Loucy (cell line): ENCODE measurements around the gene LMX1B.

Experiments
- EZH2phosphoT487 ChIP-seq: fragments of 200-600 bp; IDR thresholded peaks from 2 replicates; pipeline ENCODE4 v1.6.1; 2018; ENCODE audit warnings: antibody characterized with exemption, mild to moderate bottlenecking, moderate library complexity, borderline replicate concordance
- TF ChIP-seq, protein P1 (sequence below): fragments of 200-600 bp; sonication (generic); conservative IDR thresholded peaks from 2 replicates; pipeline ENCODE4 v1.5.1; 2014; ENCODE audit warnings: mild to moderate bottlenecking, antibody characterized with exemption, low read length

GRCh38 chr9:126671983-126672382 lies 58.3 kb downstream of the LMX1B start:
- TF ChIP-seq, protein P1, sequence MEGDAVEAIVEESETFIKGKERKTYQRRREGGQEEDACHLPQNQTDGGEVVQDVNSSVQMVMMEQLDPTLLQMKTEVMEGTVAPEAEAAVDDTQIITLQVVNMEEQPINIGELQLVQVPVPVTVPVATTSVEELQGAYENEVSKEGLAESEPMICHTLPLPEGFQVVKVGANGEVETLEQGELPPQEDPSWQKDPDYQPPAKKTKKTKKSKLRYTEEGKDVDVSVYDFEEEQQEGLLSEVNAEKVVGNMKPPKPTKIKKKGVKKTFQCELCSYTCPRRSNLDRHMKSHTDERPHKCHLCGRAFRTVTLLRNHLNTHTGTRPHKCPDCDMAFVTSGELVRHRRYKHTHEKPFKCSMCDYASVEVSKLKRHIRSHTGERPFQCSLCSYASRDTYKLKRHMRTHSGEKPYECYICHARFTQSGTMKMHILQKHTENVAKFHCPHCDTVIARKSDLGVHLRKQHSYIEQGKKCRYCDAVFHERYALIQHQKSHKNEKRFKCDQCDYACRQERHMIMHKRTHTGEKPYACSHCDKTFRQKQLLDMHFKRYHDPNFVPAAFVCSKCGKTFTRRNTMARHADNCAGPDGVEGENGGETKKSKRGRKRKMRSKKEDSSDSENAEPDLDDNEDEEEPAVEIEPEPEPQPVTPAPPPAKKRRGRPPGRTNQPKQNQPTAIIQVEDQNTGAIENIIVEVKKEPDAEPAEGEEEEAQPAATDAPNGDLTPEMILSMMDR, result no peak
- TF ChIP-seq EZH2phosphoT487, result no peak
